IPS-NIHi11 (cell line): Measurements from ENCODE around the gene HNRNPC.
"Not testable (repeated sequence)": the region's sequence is repeated elsewhere in the genome, so short reads cannot be mapped to it uniquely, and the experiment has no call there.

Source experiments
- DNase-seq: peaks from one replicate; pipeline ENCODE4 v3.0.0; 2012; ENCODE audit warnings: mixed read lengths, low spot score

Gene HNRNPC

DNA sequence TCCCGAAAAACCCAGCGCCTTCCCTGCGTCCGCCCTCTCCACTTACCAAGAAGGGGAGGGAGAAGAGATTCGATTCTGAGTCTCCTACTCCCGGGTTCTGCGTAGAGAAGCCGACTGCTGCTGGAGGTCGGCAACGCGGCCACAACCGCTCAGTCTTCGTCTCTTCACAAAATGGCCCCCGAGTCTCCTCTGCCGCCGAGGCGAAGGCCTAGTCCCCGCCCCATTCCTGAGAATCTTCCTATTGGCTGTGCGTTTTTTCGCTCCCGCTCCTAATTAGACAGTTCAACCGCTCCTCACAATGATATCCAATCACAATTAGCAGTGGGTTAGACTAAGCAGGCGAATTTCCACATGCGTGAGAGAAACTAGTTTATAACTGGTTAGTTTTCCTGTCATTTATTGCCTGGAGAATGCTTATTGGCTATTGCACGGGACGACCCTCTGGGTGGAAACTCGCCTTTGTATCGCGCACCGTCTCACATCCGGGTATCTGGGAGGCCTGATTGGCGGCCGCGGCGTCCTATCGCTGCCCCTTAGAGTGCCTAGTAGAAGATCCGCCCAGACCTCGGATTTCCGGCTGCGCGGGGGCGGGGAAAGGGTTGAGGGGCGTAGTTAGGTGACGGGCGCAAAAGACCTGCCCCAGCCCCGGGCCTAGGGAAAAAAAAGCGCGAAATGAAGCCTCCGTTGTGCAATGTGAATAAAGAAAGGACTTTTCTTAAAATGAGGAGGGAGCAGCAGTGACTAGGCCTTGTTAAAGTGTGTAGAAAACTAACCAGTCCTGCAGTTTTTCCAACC, at the start of gene HNRNPC:
TSS of gene HNRNPC (minus strand) at position 191 of the 795 bp plus-strand sequence. CDS start 35,249 bp downstream, outside the sequence.
- peak; percentile 97 for DNase-seq

DNA sequence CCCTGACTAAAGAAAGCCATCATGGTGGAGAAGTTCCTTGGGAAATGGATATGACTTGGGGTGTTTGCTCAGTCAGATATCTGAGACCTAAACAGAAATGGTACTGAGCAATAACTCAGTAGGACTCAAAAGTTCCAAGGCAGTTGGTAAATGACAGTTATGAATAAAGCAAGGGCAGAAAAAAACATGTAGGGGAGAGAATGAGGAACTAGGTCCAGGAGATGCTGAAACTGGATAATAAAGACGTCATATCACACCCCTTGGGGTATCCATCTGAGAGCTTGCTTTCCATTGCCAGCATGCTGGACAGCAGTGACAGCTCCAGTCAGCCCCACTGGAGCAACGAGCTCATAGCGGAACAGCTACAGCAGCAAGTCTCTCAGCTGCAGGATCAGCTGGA, 48.2 kb upstream of the HNRNPC start:
- DNase-seq = peak; percentile 19

DNA sequence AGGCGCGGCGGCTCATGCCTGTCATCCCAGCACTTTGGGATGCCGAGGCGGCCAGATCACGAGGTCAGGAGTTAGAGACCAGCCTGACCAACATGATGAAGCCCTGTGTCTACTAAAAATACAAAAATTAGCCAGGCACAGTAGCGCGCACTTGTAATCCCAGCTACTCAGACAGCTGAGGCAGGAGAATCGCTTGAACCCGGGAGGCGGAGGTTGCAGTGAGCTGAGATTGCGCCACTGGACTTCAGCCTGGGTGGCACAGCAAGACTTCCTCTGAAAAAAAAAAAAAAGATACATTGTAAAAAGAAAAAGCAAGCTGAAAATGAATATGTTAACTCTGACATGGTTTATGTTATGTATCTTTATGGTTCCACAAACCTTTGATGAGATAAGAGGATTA, 44.3 kb upstream of the HNRNPC start:
- no peak for DNase-seq

DNA sequence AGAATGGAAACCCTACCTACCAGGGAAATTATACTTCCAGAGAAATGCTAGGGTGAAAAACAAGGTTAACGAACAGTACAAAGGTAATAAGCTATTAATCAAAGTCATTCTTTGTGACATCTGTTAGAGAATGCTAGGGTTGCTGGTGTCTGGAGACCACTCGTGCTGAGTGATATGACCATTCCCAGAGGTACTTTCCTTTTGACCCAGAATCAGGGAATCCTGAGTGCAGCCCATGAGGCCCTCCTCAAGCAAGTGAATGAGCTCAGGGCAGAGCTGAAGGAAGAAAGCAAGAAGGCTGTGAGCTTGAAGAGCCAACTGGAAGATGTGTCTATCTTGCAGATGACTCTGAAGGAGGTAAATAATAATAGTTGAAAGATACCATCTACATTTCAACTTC, 42.4 kb upstream of the HNRNPC start:
- no peak for DNase-seq

DNA sequence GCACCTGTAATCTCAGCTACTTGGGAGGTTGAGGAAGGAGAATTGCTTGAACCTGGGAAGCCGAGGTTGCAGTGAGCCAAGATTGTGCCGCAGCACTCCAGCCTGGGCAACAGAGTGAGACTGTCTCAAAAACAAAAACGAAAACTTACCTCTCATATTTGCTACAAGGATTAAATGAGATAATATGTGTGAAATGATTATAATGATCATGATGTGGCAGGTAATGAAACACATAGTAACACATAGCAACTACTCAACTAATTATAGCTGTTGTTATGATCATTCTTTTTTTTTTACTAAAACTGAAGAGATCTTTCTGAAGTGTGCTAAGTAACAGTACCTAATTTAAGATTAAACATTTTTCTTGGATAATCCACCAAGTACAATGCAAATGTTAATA, 40.7 kb upstream of the HNRNPC start:
- DNase-seq = no peak

DNA sequence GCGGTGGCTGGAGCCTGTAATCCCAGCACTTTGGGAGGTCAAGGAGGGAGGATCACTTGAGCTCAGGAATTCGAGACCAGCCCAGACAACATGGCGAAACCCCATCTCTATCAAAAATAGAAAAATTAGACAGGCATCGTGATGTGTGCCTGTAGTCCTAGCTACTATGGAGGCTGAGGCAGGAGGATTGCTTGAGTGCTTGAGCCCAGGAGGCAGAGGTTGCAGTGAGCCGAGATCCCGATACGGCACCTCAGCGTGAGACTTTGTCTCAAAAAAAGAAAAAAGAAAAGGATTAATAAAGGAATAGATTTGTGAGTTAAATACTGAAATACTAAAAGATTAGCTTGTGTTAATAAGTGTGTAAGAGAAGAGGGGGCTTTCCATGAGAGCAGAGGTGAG, 40.0 kb upstream of the HNRNPC start:
- DNase-seq = no peak

DNA sequence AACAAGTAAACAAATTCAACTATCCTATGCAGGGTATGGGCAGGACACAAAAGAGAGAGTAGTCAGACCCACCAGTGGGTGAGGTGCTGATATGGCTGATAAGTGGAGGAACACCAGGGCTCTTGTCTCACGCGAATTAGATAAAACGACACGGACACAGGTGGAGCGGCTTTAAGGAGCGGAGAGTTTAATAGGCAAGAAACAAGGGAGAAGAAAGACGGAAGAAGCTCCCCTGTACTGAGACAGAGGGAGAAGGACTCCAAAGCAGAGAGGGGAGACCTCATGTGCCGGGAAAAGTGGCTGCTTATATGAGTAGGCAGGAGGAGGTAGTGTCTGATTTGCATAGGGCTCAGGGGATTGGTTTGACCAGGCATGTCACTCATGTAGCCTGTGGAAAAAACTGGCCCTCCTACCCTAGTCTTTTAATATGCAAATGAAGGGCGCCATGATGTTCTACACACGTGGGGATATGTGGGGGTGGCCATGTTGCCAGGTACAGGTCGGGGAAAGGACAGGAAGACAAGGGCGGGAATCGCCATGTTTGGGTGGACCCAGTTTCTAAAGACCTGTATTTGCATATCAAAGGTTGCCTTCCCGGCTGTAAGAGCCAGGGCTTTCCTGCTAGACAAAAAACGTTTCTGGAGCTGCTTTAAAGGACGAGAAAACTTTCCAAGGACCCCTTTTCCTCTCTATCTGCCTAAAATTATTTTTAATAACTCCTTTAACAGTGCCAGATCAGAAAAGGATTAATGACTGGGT, 39.4 kb upstream of the HNRNPC start:
- peak; percentile 72 for DNase-seq

DNA sequence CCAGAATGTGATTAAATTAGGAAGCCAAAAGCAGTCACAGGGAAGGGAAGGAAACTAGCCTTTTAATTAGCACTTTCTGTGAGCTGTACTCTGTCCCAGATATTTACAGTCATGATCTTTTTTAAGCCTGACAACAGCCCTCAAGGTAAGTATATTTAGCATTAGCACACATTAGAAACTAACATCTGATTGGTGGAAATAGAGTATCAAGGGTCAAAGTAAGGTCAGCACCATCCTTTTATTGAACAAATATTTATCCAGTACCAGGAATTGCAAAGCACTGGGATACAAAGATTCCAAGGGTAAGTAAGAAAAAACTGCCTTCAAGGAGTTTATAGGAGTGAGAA, 38.9 kb upstream of the HNRNPC start:
- DNase-seq = no peak

DNA sequence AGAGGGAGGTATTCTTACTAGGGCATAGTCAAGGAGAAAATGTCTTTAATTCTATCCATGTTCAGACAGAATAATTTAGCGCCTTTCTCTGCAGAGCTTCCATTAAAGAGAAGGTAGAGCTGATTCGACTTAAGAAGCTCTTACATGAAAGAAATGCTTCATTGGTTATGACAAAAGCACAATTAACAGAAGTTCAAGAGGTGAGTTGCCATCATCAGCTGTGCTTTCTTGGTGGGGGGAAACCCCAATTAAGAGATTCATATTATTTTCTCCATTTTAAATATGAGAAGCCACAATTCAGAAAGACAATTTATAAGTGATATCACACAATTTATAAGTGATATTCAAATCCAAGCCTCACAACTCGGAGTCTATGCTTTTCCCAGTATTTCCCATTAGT, 38.4 kb upstream of the HNRNPC start:
- no peak for DNase-seq

DNA sequence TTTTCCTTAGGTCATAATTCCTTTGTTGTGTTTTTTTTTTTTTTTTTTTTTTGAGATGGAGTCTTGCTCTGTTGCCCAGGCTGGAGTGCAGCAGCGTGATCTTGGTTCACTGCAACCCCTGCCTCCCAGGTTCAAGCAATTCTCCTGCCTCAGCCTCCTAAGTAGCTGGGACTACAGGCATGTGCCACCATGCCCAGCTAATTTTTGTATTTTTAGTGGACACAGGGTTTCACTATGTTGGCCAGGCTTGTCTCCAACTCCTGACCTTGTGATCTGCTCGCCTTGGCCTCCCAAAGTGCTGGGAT, 33.5 kb upstream of the HNRNPC start:
- not testable (repeated sequence) for DNase-seq

DNA sequence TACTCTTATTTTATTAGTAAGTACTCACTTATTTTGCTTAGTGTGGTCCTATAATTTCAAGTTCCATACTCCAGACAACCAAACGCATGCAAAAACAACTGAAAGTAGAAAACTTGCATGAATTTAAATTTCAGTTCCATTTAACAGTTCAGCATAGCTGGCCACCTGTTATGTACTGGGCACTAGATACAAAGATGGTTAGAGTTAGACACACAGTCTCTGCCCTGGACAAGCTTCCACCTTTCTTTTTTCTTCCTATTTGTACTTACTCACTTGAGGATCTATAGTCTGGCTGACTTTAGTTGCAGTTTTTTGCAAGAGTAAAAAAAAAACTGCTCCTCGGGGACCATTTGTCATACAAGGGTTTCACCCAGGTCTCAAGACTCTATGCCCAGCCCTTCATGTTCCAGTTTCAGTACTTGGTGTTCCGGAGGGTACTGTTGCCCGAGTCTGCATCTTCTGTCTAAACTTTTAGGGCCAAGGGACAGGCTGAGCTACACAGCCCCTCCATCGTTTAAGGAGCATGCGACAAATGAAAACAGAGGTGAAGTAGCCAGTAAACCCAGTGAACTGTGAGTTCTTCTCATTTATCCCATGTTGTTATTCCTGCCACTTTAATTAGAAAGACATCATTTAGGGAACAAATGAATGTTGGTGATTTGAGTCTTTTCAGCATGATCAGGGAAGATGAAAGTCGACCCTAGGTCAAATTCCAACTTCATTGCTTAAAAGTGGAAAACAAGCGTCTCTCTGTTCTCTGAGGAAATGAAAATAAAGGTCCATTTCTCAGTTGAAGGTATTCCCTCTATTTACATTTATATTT, 33.0 kb upstream of the HNRNPC start:
- no peak for DNase-seq

DNA sequence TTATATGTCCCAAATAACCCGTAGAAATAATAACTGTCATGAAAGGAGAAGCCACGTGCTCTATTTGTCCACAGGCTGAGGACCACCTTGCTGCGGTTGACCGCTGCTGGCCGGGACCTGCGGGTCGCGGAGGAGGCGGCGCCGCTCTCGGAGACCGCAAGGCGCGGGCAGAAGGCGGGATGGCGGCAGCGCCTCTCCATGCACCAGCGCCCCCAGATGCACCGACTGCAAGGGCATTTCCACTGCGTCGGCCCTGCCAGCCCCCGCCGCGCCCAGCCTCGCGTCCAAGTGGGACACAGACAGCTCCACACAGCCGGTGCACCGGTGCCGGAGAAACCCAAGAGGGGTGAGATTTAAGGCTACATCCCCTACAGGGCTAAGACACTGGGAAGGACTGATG, 31.6 kb upstream of the HNRNPC start:
- DNase-seq = peak; percentile 84

DNA sequence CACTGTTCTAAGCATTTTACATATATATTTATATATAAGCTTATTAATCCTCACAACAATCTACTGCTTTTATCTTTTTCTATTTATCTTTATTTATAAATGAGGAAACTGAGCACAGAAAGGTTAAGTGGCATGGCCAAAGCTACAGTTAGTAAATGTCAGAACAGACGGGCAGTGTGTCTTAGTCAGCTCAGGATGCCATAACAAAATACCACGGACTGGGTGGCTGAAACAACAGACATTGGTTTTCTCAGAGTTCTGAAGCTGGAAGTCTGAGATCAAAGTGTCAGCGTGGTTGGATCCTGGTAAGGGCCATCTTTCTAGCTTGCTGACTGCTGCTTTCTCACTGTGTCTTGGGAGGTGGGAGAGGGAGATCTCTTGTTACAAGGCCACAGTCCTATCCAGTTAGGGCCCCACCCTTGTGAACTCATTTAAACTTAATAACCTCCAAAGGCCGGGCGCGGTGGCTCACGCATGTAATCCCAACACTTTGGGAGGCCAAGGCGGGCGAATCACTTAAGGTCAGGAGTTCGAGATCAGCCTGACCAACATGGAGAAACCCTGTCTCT, 30.4 kb upstream of the HNRNPC start:
- no peak for DNase-seq

DNA sequence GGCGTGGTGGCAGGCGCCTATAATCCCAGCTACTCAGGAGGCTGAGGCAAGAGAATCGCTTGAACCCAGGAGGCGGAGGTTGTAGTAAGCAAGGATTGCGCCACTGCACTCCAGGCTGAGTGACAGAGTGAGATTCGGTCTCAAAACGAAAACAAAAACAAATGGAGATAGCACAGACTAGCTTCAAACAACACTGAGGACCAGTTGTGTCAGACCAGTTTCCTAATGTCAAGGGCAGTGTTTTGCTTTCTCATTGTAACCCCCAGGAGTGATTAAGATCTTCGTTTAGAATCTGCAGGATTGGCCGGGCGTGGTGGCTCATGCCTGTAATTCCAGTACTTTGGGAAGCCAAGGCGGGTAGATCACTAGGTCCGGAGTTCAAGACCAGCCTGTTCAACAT, 29.1 kb upstream of the HNRNPC start:
- DNase-seq = no peak

DNA sequence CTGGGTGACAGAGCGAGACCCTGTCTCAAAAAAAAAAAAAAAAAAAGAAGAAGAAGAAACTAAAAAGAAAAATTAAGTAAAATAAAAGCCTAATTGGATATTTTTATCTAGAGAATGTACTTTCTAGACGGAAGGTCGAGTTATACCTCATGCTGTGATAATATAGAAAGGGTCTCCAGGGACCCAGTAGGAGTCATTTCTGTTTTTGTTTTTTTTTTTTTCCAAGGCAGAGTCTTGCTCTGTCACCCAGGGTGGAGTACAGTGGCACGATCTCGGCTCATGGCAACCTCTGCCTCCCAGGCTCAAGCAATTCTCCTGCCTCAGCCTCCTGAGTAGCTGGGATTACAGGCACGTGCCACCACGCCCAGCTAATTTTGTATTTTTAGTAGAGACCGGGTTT, 24.8 kb upstream of the HNRNPC start:
- DNase-seq = not testable (repeated sequence)

DNA sequence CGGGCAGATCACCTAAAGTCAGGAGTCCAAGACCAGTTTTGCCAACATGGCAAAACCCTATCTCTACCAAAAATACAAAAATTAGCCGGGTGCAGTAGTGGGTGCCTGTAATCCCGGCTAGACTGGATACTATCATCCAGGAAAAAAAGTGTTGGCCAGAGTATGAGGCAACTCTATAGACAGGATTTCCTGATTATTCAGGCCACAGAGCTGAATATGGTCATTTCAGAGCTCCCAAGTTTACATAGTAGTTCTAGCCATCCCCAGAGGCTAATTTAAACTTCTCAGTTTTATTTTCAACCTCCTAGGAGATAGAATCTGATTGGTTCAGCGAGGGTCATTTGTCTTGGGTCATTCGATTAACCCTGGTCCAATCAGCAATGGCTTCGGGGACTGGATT, 17.9 kb upstream of the HNRNPC start:
- no peak for DNase-seq

DNA sequence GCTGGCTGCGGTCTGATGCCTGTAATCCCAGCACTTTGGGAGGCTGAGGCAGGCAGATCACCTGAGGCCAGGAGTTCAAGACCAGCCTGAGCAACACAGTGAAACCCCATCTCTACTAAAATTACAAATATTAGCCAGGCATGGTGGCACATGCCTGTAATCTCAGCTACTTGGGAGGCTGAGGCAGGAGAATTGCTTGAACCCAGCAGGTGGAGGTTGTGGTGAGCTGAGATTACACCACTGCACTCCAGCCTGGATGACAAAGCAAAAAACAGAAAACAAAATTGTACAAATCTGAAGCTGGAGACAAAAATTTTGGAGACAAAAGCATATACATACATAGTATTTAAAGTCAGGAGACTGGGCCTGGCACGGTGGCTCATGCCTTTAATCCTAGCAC, 17.3 kb upstream of the HNRNPC start:
- not testable (repeated sequence) for DNase-seq

DNA sequence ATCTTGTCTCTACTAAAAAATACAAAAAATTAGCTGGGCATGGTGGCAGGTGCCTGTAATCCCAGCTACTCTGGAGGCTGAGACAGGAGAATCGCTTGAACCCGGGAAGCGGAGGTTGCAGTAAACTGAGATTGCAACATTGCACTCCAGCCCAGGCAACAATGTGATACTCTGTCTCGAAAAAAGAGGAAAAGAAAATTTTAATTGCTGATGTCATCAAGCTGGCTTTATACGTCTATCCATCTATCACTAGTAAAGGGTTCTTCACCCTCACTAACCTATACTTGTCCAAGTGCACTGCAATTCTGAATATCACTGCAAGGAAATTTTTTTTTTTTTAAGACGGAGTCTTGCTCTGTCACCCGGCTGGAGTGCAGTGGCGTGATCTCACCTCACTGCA, 12.7 kb upstream of the HNRNPC start:
- DNase-seq = not testable (repeated sequence)

DNA sequence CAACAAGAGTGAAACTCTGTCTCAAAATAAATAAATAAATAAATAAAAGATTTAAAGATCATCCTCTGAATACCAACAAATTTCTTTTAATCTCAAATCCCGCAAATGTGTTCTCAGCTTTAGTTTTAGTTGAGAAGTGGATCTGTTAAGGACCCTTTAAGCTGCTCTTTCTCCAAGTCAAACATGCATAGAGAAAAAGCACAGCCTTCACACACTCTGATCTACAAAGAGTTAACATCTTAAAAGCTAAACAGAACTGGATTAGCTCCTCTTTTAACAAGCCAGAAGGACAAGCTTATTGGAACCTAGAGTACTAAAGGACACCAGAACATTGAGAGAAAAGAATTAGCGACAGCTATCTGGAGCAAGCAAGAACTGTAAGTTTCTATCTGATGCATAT, 10.5 kb upstream of the HNRNPC start, which contains the start of gene RPGRIP1:
TSS of gene RPGRIP1 (plus strand) at position 301 of the 400 bp plus-strand sequence. CDS start 7,894 bp downstream, outside the sequence.
- DNase-seq = no peak

DNA sequence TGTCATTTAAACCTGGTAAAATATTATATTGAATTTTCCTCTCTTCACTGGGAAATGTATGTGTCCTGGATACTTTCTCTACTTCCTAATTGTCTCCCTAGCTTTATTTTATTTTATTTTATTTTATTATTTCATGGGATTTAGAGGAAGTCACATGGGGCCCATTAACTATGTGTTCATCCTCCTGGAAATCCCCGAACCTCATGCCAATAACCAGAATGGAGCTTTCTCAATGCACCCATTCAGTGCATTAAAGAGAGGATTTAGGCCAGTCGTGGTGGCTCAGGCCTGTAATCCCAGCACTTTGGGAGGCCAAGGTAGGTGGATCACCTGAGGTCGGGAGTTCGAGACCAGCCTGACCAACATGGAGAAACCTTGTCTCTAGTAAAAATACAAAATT, 9.4 kb upstream of the HNRNPC start:
- DNase-seq = no peak

DNA sequence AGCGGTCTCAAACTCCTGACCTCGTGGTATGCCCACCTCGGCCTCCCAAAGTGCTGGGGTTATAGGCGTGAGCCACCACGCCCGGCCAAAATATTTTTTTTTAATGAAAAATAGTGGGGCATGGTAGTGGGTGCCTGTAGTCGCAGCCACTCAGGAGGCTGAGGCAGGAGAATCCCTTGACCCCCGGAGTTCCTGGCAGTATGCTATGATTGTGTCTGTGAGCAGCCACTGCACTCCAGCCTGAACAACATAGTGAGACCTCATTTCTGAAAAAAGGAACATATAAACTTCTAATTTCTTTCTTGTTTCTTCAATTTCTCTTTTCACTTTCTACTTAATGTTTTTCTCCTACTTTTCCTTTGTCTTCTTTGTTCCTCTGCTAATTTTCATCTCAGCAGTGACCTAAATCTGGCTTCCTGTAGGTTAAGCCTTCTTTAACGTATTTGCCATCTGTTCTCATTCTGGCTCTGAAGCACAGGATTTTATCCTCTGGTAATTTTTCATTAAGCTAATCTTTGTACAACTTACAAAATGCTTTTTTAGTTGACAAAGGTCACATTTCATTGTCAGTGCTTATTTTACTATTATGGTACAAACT, 6.1 kb upstream of the HNRNPC start:
- DNase-seq = no peak

DNA sequence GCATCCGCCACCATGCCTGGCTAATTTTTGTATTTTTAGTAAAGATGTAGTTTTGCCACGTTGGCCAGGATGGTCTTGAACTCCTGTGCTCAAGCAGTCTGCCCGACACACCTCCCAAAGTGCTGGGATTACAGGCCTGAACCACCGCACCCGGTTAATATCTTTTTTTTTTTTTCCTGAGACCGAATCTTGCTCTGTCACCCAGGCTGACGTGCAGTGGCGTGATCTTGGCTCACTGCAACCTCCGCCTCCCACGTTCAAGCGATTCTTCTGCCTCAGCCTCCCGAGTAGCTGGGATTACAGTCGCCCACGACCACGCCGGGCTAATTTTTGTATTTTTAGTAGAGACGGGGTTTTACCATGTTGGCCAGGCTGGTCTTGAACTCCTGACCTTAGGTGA, 3.4 kb upstream of the HNRNPC start:
- DNase-seq = not testable (repeated sequence)
